ENCODE measurements around the gene CEMIP.

Gene CEMIP

DNA sequence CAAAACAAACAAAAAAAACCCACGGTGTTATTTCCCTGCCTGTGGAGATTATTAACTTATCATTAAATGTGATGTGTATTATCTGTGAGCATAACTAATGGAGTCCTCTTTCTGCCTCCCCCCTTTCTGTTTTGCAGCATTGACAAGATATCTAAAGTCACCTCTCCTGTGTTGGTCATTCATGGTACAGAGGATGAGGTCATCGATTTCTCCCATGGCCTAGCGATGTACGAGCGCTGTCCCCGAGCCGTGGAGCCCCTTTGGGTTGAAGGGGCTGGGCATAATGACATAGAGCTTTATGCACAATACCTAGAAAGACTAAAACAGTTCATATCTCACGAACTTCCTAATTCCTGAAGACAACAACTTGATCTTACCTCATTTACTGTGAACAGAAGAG lies 25.2 kb upstream of the CEMIP start:
- H3K4me3 ChIP-seq (ENCODE audit: low read length, poor library complexity, severe bottlenecking), result no peak overlapping the region
- no peak overlapping the region for H3K9ac ChIP-seq (ENCODE audit: low read depth, low read length, poor library complexity, severe bottlenecking)
- H3K9me2 ChIP-seq (replicated peaks; ENCODE audit: low read depth, low read length), result no peaks in the 10 kb centered on the region
- H3K4me1 ChIP-seq (ENCODE audit: insufficient read depth, low read length, poor library complexity, severe bottlenecking), result no peaks in the 10 kb centered on the region
- TF ChIP-seq EZH2phosphoT487 (IDR thresholded peaks at IDR 0.05; ENCODE audit: borderline replicate concordance), result no peak
- TF ChIP-seq, protein P1, sequence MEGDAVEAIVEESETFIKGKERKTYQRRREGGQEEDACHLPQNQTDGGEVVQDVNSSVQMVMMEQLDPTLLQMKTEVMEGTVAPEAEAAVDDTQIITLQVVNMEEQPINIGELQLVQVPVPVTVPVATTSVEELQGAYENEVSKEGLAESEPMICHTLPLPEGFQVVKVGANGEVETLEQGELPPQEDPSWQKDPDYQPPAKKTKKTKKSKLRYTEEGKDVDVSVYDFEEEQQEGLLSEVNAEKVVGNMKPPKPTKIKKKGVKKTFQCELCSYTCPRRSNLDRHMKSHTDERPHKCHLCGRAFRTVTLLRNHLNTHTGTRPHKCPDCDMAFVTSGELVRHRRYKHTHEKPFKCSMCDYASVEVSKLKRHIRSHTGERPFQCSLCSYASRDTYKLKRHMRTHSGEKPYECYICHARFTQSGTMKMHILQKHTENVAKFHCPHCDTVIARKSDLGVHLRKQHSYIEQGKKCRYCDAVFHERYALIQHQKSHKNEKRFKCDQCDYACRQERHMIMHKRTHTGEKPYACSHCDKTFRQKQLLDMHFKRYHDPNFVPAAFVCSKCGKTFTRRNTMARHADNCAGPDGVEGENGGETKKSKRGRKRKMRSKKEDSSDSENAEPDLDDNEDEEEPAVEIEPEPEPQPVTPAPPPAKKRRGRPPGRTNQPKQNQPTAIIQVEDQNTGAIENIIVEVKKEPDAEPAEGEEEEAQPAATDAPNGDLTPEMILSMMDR (conservative IDR thresholded peaks at IDR 0.05; ENCODE audit: low read length), result no peak
- H3K4me2 ChIP-seq (ENCODE audit: low read depth, low read length, poor library complexity, severe bottlenecking), result no peak overlapping the region
- H3K27me3 ChIP-seq (ENCODE audit: insufficient read depth, low read length, poor library complexity, severe bottlenecking), result no peaks in the 10 kb centered on the region
- no peaks in the 10 kb centered on the region for H3K79me2 ChIP-seq (ENCODE audit: insufficient read depth, low read length)
- no peaks in the 10 kb centered on the region for H3K9me3 ChIP-seq (ENCODE audit: insufficient read depth, low read depth, low read length)
- no peak overlapping the region for H2AFZ ChIP-seq (ENCODE audit: low read length)
- H4K20me1 ChIP-seq (ENCODE audit: insufficient read depth, low read length, poor library complexity, severe bottlenecking), result no peaks in the 10 kb centered on the region
- H3F3A ChIP-seq (ENCODE audit: low read depth), result no peaks in the 10 kb centered on the region
- H3K36me3 ChIP-seq (ENCODE audit: insufficient read depth, low read length), result no peaks in the 10 kb centered on the region

DNA sequence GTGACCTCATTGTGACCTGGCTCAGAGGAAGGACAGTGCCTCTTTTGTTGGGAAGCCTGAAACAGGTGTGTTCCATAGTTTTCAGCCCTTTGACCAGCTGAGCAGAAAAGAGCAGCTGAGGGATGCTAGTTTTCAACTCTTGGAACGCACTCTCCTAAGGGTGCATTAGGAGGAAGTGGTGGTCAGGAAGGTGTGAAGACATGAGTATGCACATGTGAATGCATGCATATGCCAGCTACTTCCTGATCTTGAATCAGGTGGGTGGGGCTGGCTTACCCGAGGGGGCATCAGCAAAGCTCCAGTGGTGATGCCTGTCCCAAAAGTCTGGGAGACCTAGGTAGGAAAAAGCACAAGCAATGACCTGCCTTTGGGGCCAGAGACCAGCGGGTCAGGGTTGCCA lies 23.3 kb upstream of the CEMIP start:
- no peaks in the 10 kb centered on the region for H3K27me3 ChIP-seq (ENCODE audit: insufficient read depth, low read length, poor library complexity, severe bottlenecking)
- H3K79me2 ChIP-seq (ENCODE audit: insufficient read depth, low read length), result no peaks in the 10 kb centered on the region
- H3K36me3 ChIP-seq (ENCODE audit: insufficient read depth, low read length), result no peaks in the 10 kb centered on the region
- no peaks in the 10 kb centered on the region for H4K20me1 ChIP-seq (ENCODE audit: insufficient read depth, low read length, poor library complexity, severe bottlenecking)
- TF ChIP-seq, protein P1 (conservative IDR thresholded peaks at IDR 0.05; ENCODE audit: low read length), result no peak
- H3K9ac ChIP-seq (ENCODE audit: low read depth, low read length, poor library complexity, severe bottlenecking), result no peak overlapping the region
- no peaks in the 10 kb centered on the region for H3K9me3 ChIP-seq (ENCODE audit: insufficient read depth, low read depth, low read length)
- no peak overlapping the region for H3K4me3 ChIP-seq (ENCODE audit: low read length, poor library complexity, severe bottlenecking)
- no peaks in the 10 kb centered on the region for H3K4me1 ChIP-seq (ENCODE audit: insufficient read depth, low read length, poor library complexity, severe bottlenecking)
- H2AFZ ChIP-seq (ENCODE audit: low read length), result no peak overlapping the region
- H3K9me2 ChIP-seq (replicated peaks; ENCODE audit: low read depth, low read length), result no peaks in the 10 kb centered on the region
- H3F3A ChIP-seq (ENCODE audit: low read depth), result no peaks in the 10 kb centered on the region
- H3K4me2 ChIP-seq (ENCODE audit: low read depth, low read length, poor library complexity, severe bottlenecking), result no peak overlapping the region

DNA sequence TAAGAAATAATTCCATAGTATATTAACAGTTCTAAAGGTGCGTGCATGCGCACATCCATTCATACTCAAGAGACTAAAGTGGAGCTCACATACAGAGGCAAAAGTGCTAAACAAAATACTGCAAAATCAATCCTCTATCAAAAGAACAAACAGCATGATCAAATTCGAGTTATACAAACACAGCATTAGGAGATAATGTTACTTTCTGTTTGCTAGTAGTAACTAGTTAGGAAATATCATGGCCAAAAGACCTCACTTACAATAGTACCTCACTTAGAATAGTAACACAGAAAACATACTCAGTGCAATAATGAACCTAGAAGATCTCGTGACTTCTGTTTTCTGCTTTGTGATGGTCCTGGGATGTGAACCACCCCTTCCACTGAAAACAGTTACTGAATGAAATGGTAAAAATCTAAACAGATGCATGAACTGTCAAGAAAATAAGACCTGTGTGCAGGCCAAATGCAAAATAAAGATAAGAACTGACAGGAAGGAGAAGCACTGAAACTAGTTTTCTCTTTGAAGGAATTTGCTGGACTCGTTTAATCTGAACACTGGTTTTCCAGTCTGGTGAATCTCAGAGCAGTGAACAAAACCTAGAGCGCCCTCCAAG lies 20.9 kb upstream of the CEMIP start:
- no peak for TF ChIP-seq EZH2phosphoT487 (IDR thresholded peaks at IDR 0.05; ENCODE audit: borderline replicate concordance)
- TF ChIP-seq, protein P1 (conservative IDR thresholded peaks at IDR 0.05; ENCODE audit: low read length), result no peak
- Histone ChIP-seq H3K36me3 (ENCODE audit: insufficient read depth, low read length) (no peaks in the 10 kb centered on the region), H3K4me1 (ENCODE audit: insufficient read depth, low read length, poor library complexity, severe bottlenecking) (no peaks in the 10 kb centered on the region), H3K4me2 (ENCODE audit: low read depth, low read length, poor library complexity, severe bottlenecking) (no peak overlapping the region), H2AFZ (ENCODE audit: low read length) (no peak overlapping the region), H4K20me1 (ENCODE audit: insufficient read depth, low read length, poor library complexity, severe bottlenecking) (no peaks in the 10 kb centered on the region), H3F3A (ENCODE audit: low read depth) (no peaks in the 10 kb centered on the region), H3K9me2 (replicated peaks; ENCODE audit: low read depth, low read length) (no peaks in the 10 kb centered on the region), H3K4me3 (ENCODE audit: low read length, poor library complexity, severe bottlenecking) (no peak overlapping the region), H3K9ac (ENCODE audit: low read depth, low read length, poor library complexity, severe bottlenecking) (no peak overlapping the region), H3K9me3 (ENCODE audit: insufficient read depth, low read depth, low read length) (no peaks in the 10 kb centered on the region), H3K27me3 (ENCODE audit: insufficient read depth, low read length, poor library complexity, severe bottlenecking) (no peaks in the 10 kb centered on the region), H3K79me2 (ENCODE audit: insufficient read depth, low read length) (no peaks in the 10 kb centered on the region)

Data from Loucy (cell line).